Vagina (tissue), 2 donors: ENCODE measurements around the gene DNAI2.

Experiments used
- POLR2A ChIP-seq, 2 donors: fragments of 450-650 bp; IDR thresholded peaks; one replicate each; pipeline ENCODE4 v1.6.1; 2017; ENCODE audit warnings: antibody characterized with exemption in 2 of 2, mild to moderate bottlenecking in 2 of 2, moderate library complexity in 2 of 2
- POLR2AphosphoS5 ChIP-seq, 2 donors: sonication (generic); formaldehyde crosslinking; IDR thresholded peaks; one replicate each; pipeline ENCODE4 v1.9.0; 2017; ENCODE audit warnings: antibody characterized with exemption in 2 of 2, mild to moderate bottlenecking in 2 of 2, low read depth in 1 of 2; ENCODE audit not compliant: insufficient read depth in 1 of 2
- TF ChIP-seq, protein P1 (sequence below), 3 experiments: fragments of 450-650 bp in 2 of 3; fragments of 200-600 bp in 1 of 3; sonication (generic) in 1 of 3; IDR thresholded peaks; one replicate each; pipeline ENCODE4 v1.5.1; 2017 to 2019; ENCODE audit warnings: antibody characterized with exemption in 3 of 3, mild to moderate bottlenecking in 2 of 3, moderate library complexity in 2 of 3

DNA sequence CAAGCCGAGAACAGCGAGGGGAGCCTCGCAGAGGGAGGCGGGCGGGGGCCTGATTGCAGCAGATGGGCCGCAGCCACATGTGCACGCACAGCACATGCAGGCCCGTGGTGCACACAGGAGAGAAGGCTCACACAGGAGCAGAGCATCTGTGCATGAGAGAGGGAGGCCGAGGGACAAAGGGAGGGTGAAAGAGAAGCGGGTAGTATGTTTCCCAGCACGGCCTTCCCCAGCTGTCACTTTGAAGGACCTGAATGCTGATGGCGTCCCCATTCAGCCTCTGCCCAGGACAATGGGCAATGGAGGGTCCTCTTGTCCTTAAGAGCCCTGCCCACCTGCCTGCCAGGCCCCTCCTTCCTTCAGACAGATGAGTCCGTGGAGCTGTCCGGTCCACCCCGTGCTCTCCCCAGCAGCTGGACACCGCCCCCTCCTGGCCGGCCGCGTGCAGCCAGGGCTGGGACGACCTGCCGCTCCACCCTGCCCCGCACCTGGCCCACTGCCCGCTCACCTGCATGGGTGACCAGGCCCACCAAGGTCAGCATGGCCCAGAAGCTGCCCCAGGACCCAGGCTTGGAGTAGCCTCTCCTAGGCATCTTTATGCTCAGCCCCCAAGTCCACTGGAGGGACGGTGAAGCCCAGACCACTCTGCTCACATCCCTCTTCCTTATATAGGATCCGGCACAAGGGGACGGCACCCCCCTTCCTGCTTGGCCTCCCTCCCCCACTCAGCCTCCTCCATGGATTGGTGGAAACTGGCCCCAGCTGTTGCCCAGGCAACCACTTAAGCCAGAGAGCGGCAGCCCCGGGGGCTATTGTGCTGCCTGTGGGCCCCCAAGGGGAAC, 87.4 kb downstream of the DNAI2 start, which contains the start of gene BTBD17:
- TF ChIP-seq POLR2A (IDR thresholded peaks at IDR 0.05) (no peak), POLR2AphosphoS5 (IDR thresholded peaks at IDR 0.05; ENCODE audit: insufficient read depth in 1 of 2, low read depth in 1 of 2) (no peak)
- TF ChIP-seq, protein P1, sequence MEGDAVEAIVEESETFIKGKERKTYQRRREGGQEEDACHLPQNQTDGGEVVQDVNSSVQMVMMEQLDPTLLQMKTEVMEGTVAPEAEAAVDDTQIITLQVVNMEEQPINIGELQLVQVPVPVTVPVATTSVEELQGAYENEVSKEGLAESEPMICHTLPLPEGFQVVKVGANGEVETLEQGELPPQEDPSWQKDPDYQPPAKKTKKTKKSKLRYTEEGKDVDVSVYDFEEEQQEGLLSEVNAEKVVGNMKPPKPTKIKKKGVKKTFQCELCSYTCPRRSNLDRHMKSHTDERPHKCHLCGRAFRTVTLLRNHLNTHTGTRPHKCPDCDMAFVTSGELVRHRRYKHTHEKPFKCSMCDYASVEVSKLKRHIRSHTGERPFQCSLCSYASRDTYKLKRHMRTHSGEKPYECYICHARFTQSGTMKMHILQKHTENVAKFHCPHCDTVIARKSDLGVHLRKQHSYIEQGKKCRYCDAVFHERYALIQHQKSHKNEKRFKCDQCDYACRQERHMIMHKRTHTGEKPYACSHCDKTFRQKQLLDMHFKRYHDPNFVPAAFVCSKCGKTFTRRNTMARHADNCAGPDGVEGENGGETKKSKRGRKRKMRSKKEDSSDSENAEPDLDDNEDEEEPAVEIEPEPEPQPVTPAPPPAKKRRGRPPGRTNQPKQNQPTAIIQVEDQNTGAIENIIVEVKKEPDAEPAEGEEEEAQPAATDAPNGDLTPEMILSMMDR (IDR thresholded peaks at IDR 0.05): peak; percentile 10 to 64 (median 49)
